Mesenchymal stem cell (in vitro differentiated cells and primary cell): ENCODE data around the gene LACC1.

Experiments
- DNase-seq: peaks from one replicate; pipeline ENCODE4 v3.0.0-alpha.2; 2013
- H2AFZ ChIP-seq: one replicate; pipeline ENCODE4 v1.6.1; 2013; ENCODE audit warnings: low read depth, mild to moderate bottlenecking, control low read depth, inconsistent platforms, low read length, moderate library complexity
- H2AK5ac ChIP-seq: 2 replicates; pipeline ENCODE4 v1.6.1; 2013; ENCODE audit warnings: low read length, moderate library complexity, mild to moderate bottlenecking, inconsistent platforms; ENCODE audit not compliant: severe bottlenecking
- H2BK120ac ChIP-seq: one replicate; pipeline ENCODE4 v1.6.1; 2013; ENCODE audit warnings: low read depth, mild to moderate bottlenecking, inconsistent platforms, low read length, moderate library complexity
- H2BK12ac ChIP-seq, 2 experiments: one replicate each; pipeline ENCODE4 v1.6.1; 2013; ENCODE audit warnings: inconsistent platforms in 2 of 2, low read length in 2 of 2, mild to moderate bottlenecking in 2 of 2, moderate library complexity in 2 of 2, control low read depth in 1 of 2
- H2BK15ac ChIP-seq: one replicate; pipeline ENCODE4 v1.6.1; 2013; ENCODE audit warnings: mild to moderate bottlenecking, low read depth, inconsistent platforms; ENCODE audit not compliant: poor library complexity, severe bottlenecking
- H2BK5ac ChIP-seq: 2 replicates; pipeline ENCODE4 v1.6.1; 2013; ENCODE audit warnings: low read depth, mild to moderate bottlenecking, low read length, control low read depth, inconsistent platforms; ENCODE audit not compliant: poor library complexity, severe bottlenecking
- H3K14ac ChIP-seq, 2 experiments: one replicate each; pipeline ENCODE4 v1.6.1; 2013; ENCODE audit warnings: inconsistent platforms in 2 of 2, low read length in 2 of 2, control low read depth in 1 of 2, mild to moderate bottlenecking in 1 of 2, moderate library complexity in 1 of 2
- H3K18ac ChIP-seq, 2 experiments: one replicate each; pipeline ENCODE4 v1.6.1; 2013; ENCODE audit warnings: inconsistent platforms in 2 of 2, low read length in 2 of 2, control low read depth in 1 of 2, low read depth in 1 of 2, mild to moderate bottlenecking in 1 of 2
- H3K23ac ChIP-seq, 2 experiments: one replicate each; pipeline ENCODE4 v1.6.1; 2013; ENCODE audit warnings: inconsistent platforms in 2 of 2, low read length in 2 of 2, mild to moderate bottlenecking in 2 of 2, moderate library complexity in 2 of 2, control low read depth in 1 of 2
- H3K27ac ChIP-seq: 2 replicates; pipeline ENCODE4 v1.5.1; 2013; ENCODE audit warnings: mild to moderate bottlenecking, moderate library complexity, low read length, control low read depth, inconsistent platforms; ENCODE audit not compliant: poor library complexity, severe bottlenecking
- H3K27me3 ChIP-seq, 2 experiments: 2 replicates each; pipeline versions ENCODE4 v1.6.1 to v1.7.0; 2013; ENCODE audit warnings: low read length in 2 of 2, mild to moderate bottlenecking in 2 of 2, moderate library complexity in 2 of 2, control low read depth in 1 of 2, inconsistent platforms in 1 of 2; ENCODE audit not compliant: control insufficient read depth in 1 of 2, insufficient read depth in 1 of 2
- H3K36me3 ChIP-seq, 2 experiments: 2 replicates each; pipeline versions ENCODE4 v1.6.1 to v1.7.0; 2013; ENCODE audit warnings: low read length in 2 of 2, control low read depth in 1 of 2, inconsistent platforms in 1 of 2, low read depth in 1 of 2, mild to moderate bottlenecking in 1 of 2; ENCODE audit not compliant: insufficient read depth in 2 of 2, control insufficient read depth in 1 of 2
- H3K4ac ChIP-seq, 2 experiments: one replicate each; pipeline ENCODE4 v1.6.1; 2013; ENCODE audit warnings: inconsistent platforms in 2 of 2, low read length in 2 of 2, mild to moderate bottlenecking in 2 of 2, moderate library complexity in 2 of 2, control low read depth in 1 of 2, low read depth in 1 of 2
- H3K4me1 ChIP-seq: 2 replicates; pipeline ENCODE4 v1.6.1; 2013; ENCODE audit warnings: low read depth, low read length, control low read depth; ENCODE audit not compliant: control insufficient read depth, insufficient read depth
- H3K4me2 ChIP-seq: 2 replicates; pipeline ENCODE4 v1.6.1; 2013; ENCODE audit warnings: low read length, mild to moderate bottlenecking, inconsistent platforms; ENCODE audit not compliant: poor library complexity, severe bottlenecking
- H3K4me3 ChIP-seq, 2 experiments: 2 replicates each; pipeline versions ENCODE4 v1.5.1 to v1.7.0; 2013; ENCODE audit warnings: low read length in 2 of 2, mild to moderate bottlenecking in 2 of 2, control low read depth in 1 of 2, low read depth in 1 of 2; ENCODE audit not compliant: insufficient read depth in 1 of 2
- H3K79me1 ChIP-seq: replicated peaks from 2 replicates; pipeline ENCODE4 v1.6.1; 2013; ENCODE audit warnings: mild to moderate bottlenecking, control low read depth, low read length, inconsistent platforms; ENCODE audit not compliant: poor library complexity, severe bottlenecking
- H3K9ac ChIP-seq: 2 replicates; pipeline ENCODE4 v1.7.0; 2013; ENCODE audit warnings: mild to moderate bottlenecking, low read length, moderate library complexity
- H3K9me3 ChIP-seq: 2 replicates; pipeline ENCODE4 v1.7.0; 2013; ENCODE audit warnings: mild to moderate bottlenecking, low read length; ENCODE audit not compliant: control insufficient read depth
- H4K8ac ChIP-seq: one replicate; pipeline ENCODE4 v1.6.1; 2013; ENCODE audit warnings: inconsistent platforms, mild to moderate bottlenecking, low read length, moderate library complexity
- H4K91ac ChIP-seq: one replicate; pipeline ENCODE4 v1.6.1; 2013; ENCODE audit warnings: mild to moderate bottlenecking, low read length, inconsistent platforms
- WGBS: methylation state at CpG from one replicate; pipeline ENCODE4 v1.1.7; 2013; ENCODE audit warnings: mixed read lengths; 5-methylcytosine and 5-hydroxymethylcytosine counted together

The LACC1 gene

DNA sequence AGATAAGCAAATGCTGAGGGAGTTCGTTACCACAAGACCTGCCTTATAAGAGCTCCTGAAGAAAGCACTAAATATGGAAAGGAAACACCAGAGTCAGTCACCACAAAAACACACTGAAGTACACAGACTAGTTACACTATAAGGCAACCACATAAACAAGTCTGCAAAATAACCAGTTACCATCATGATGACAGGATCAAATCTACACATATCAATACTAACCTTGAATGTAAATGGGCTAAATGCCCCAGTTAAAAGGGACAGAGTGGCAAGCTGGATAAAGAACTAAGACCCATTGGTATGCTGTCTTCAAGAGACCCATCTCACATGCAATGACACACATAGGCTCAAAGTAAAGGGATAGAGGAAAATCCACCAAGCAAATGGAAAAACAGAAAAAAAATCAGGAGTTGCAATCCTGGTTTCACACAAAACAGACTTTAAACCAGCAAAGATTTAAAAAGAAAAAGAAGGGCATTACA is 26.7 kb upstream of the LACC1 start:
- Histone ChIP-seq H2BK12ac (no peak overlapping the region), H2BK5ac (no peak overlapping the region), H3K27me3 (no peaks in the 10 kb centered on the region), H2AK5ac (no peak overlapping the region), H3K4me2 (no peak overlapping the region), H3K36me3 (peaks cover 5 to 25% of the 10 kb centered on the region in 2 experiments), H3K14ac (no peak overlapping the region), H2AFZ (no peak overlapping the region), H3K9me3 (peaks cover 58% of the 10 kb centered on the region), H3K27ac (no peak overlapping the region), H3K4me3 (peak overlapping the region in 1 of 2 experiments; percentile 49), H3K79me1 (no peaks in the 10 kb centered on the region), H4K8ac (no peak overlapping the region), H3K9ac (no peak overlapping the region), H3K4ac (no peak overlapping the region), H4K91ac (no peak overlapping the region), H3K18ac (no peak overlapping the region), H3K23ac (no peak overlapping the region), H2BK15ac (no peak overlapping the region), H2BK120ac (no peak overlapping the region), H3K4me1 (no peaks in the 10 kb centered on the region)
- WGBS: 100% methylated on average over 1 of the region's 1 CpG
- no peak for DNase-seq

DNA sequence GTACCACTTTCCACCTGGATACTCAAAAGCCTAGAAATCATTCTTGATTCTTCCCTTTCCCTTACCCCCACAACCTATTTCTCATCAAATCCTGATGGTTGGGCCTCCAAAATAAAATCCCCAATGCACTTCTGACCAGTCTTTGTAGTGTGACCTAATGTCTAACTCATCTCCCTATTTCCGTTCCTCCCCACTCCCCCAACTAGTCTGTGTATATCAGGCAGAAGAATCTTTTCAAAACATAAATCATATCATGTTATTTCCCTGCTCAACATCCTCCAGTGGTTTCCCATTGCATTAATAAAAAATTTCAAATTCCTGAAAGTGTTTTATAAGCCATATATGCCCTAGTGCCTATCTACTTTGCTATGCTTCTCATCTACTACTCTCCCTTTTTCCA is 17.8 kb upstream of the LACC1 start:
- H4K91ac ChIP-seq: no peak overlapping the region
- H3K4me1 ChIP-seq: no peaks in the 10 kb centered on the region
- no peak overlapping the region for H3K27ac ChIP-seq
- peaks cover 0 to 22% of the 10 kb centered on the region in 2 experiments for H3K36me3 ChIP-seq
- H2AFZ ChIP-seq: no peak overlapping the region
- no peak overlapping the region for H2BK12ac ChIP-seq
- H2AK5ac ChIP-seq: no peak overlapping the region
- H3K9me3 ChIP-seq: peaks cover 12% of the 10 kb centered on the region
- no peak for DNase-seq
- H2BK5ac ChIP-seq: no peak overlapping the region
- no peaks in the 10 kb centered on the region for H3K79me1 ChIP-seq
- H3K18ac ChIP-seq: no peak overlapping the region
- no peak overlapping the region for H4K8ac ChIP-seq
- H3K23ac ChIP-seq: no peak overlapping the region
- no peak overlapping the region for H3K4me2 ChIP-seq
- H3K4ac ChIP-seq: no peak overlapping the region
- H3K9ac ChIP-seq: no peak overlapping the region
- no peak overlapping the region for H3K4me3 ChIP-seq
- no peak overlapping the region for H2BK15ac ChIP-seq
- H2BK120ac ChIP-seq: no peak overlapping the region
- no peaks in the 10 kb centered on the region for H3K27me3 ChIP-seq
- H3K14ac ChIP-seq: no peak overlapping the region
- WGBS: 75% methylated on average over 1 of the region's 1 CpG

DNA sequence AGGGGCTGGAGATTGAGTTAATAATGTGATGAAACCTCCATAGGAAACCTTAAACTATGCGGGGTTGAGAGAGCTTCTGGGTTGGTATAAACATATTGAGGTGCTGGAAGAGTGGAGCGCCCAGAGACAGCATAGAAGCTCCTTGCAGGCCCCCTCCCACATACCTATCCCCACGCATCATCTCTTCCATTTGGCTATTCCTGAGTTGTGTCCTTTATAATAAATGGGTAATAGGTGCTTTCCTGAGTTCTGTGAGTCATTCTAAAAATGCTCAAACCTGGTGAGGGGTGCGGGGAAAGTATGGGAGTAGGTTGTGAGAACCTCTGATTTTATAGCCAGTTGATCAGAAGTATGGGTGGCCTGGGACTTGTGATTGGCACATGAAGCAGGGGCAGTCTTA is 14.8 kb upstream of the LACC1 start:
- H2AFZ ChIP-seq: no peak overlapping the region
- H2BK15ac ChIP-seq: no peak overlapping the region
- H2BK120ac ChIP-seq: no peak overlapping the region
- no peak for DNase-seq
- no peak overlapping the region for H2BK5ac ChIP-seq
- H2AK5ac ChIP-seq: no peak overlapping the region
- H3K4me1 ChIP-seq: no peaks in the 10 kb centered on the region
- H3K9ac ChIP-seq: no peak overlapping the region
- 97% methylated on average over 2 of the region's 4 CpGs for WGBS
- no peak overlapping the region for H4K91ac ChIP-seq
- peaks cover 0 to 20% of the 10 kb centered on the region in 2 experiments for H3K36me3 ChIP-seq
- peaks cover 12% of the 10 kb centered on the region for H3K9me3 ChIP-seq
- H3K4me3 ChIP-seq: no peak overlapping the region
- H3K4me2 ChIP-seq: no peak overlapping the region
- H3K27ac ChIP-seq: no peak overlapping the region
- no peak overlapping the region for H3K18ac ChIP-seq
- no peak overlapping the region for H3K4ac ChIP-seq
- no peak overlapping the region for H2BK12ac ChIP-seq
- H3K79me1 ChIP-seq: no peaks in the 10 kb centered on the region
- no peaks in the 10 kb centered on the region for H3K27me3 ChIP-seq
- no peak overlapping the region for H3K14ac ChIP-seq
- H4K8ac ChIP-seq: no peak overlapping the region
- H3K23ac ChIP-seq: no peak overlapping the region

DNA sequence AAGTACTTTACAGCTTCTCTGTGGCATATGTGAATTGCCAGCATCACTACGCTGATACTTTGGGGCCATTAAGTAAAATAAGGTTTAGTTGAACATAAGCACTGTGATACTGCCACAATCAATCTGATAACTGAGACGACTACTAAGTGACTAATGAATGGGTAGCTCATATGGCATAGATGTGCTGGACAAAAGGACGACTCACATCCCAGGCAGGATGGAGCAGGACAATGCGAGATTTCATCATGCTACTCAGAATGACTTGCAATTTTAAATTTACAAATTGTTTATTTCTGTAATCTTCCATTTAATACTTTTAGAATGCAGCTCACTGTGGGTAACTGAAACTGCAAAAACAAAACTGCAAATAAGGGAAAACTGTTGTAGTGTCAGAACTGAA is 13.8 kb upstream of the LACC1 start:
- no peak overlapping the region for H2AFZ ChIP-seq
- H4K8ac ChIP-seq: no peak overlapping the region
- peaks cover 12% of the 10 kb centered on the region for H3K9me3 ChIP-seq
- H3K18ac ChIP-seq: no peak overlapping the region
- H4K91ac ChIP-seq: no peak overlapping the region
- no peak overlapping the region for H2BK12ac ChIP-seq
- H3K36me3 ChIP-seq: peaks cover 0 to 29% of the 10 kb centered on the region in 2 experiments
- peak; percentile 40 for DNase-seq
- no peak overlapping the region for H2AK5ac ChIP-seq
- H3K9ac ChIP-seq: peak overlapping the region; percentile 84
- H3K27ac ChIP-seq: no peak overlapping the region
- H2BK5ac ChIP-seq: no peak overlapping the region
- no peaks in the 10 kb centered on the region for H3K27me3 ChIP-seq
- H3K4me3 ChIP-seq: no peak overlapping the region
- H3K79me1 ChIP-seq: no peaks in the 10 kb centered on the region
- no peak overlapping the region for H3K14ac ChIP-seq
- H3K4ac ChIP-seq: no peak overlapping the region
- H3K23ac ChIP-seq: no peak overlapping the region
- 46% methylated on average over 2 of the region's 4 CpGs for WGBS
- no peak overlapping the region for H2BK120ac ChIP-seq
- no peaks in the 10 kb centered on the region for H3K4me1 ChIP-seq
- no peak overlapping the region for H3K4me2 ChIP-seq
- no peak overlapping the region for H2BK15ac ChIP-seq
